Central memory CD8-positive, alpha-beta T cell (primary cell): Measurements from ENCODE around the gene RTN4RL1.
"Not testable (repeated sequence)": the region's sequence is repeated elsewhere in the genome, so short reads cannot be mapped to it uniquely, and the experiment has no call there.

Experiments used
- ATAC-seq: fragments of 150-1000 bp; cut with Tn5 transposase; replicated peaks from 2 replicates; pipeline ENCODE4 v1.10.0; 2022; ENCODE audit warnings: mild to moderate bottlenecking, moderate FRiP score, moderate number of reproducible peaks; ENCODE audit not compliant: poor library complexity, severe bottlenecking; ENCODE audit errors: extremely low read depth
- DNase-seq, 2 donors: peaks; one replicate each; pipeline ENCODE4 v3.0.0; 2021; ENCODE audit warnings: low spot score in 2 of 2
- H3K27ac Mint-ChIP-seq: one replicate; pipeline ENCODE4 v1.8.0; 2022; ENCODE audit warnings: low read depth, mild to moderate bottlenecking, moderate library complexity, mixed read lengths
- H3K27me3 Mint-ChIP-seq: one replicate; pipeline ENCODE4 v1.8.0; 2022; ENCODE audit warnings: mixed read lengths
- H3K36me3 Mint-ChIP-seq: one replicate; pipeline ENCODE4 v1.8.0; 2022; ENCODE audit warnings: mild to moderate bottlenecking, moderate library complexity, mixed read lengths; ENCODE audit not compliant: insufficient read depth
- H3K4me1 Mint-ChIP-seq: one replicate; pipeline ENCODE4 v1.8.0; 2022; ENCODE audit warnings: mixed read lengths
- H3K4me3 Mint-ChIP-seq: one replicate; pipeline ENCODE4 v1.8.0; 2022; ENCODE audit warnings: mild to moderate bottlenecking, moderate library complexity, mixed read lengths
- H3K9me3 Mint-ChIP-seq: one replicate; pipeline ENCODE4 v1.8.0; 2022; ENCODE audit warnings: mixed read lengths

The RTN4RL1 gene

DNA sequence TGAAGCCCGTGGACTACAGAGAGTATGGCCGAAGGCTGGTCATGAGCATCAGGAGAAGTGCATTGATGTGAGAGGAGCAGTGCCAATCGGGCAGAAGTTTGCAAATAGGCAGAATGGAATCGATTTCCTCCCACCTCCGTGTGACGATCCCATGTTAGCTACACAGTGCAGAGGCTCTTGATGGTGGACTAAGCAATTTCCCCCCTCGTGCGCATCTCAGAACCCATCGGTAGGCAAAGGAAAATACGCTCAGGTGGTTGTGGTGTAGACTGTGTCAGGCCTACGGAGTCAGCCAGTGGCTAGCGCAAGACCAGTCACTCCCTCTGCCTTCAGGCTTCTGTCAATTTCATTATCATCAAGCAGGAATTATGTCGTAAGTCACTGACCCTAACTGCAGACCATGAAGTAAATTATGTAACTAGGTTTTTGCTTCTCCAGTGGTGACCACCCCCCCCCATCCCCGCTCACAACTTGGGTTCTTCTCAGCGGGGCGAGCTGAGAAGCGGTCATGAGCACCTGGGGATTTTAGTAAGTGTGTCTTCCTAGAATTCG is 128.0 kb downstream of the RTN4RL1 start:
- Mint-ChIP-seq H3K4me3 (no peak overlapping the region), H3K27me3 (no peaks in the 10 kb centered on the region), H3K36me3 (peaks cover 35% of the 10 kb centered on the region), H3K27ac (no peak overlapping the region), H3K9me3 (no peaks in the 10 kb centered on the region), H3K4me1 (no peaks in the 10 kb centered on the region)
- ATAC-seq (no peak), DNase-seq (no peak)

DNA sequence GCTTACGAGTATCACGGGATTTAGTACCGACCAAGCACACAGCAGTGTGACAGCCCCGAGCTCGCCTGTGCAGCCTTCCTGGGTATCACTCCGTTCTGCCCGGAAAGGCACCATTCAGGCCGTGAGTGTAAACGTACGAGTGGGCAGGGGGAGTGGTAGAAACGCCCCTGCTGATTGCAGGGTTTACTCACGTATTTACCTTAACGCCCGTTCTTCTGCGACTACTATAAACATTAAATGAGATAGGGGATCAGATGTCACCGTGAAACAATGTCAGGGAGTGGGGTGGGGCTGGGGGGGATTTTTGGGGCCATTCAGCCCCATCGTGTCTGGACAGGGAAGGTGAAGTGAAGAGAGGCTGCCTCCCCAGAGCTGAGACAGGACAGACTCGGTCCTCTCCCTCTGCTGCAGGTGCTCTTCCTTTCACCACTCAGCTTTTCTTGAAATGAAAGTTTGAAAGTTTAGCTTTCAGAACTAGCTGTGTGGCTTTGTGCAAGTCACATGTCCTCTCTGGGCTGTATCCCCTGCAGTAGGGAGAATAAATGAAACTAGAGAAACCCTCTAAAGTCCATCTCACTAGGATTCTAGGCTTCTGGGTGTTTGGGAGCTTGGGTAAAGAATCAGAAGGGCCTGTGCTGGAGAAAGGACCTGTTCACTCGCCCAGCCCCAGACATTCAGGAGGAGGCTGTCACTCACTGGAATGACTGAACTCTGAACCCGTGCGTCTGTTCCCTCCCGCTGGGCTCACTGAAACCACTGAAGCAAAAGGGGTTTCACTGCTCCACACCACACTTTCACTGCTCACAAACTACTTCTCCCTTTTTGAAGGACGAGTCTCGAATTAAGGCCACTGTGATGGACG is 128.7 kb downstream of the RTN4RL1 start:
- ATAC-seq (no peak), DNase-seq (no peak)
- Mint-ChIP-seq H3K27ac (no peak overlapping the region), H3K4me1 (peaks cover 3% of the 10 kb centered on the region), H3K9me3 (no peaks in the 10 kb centered on the region), H3K4me3 (no peak overlapping the region), H3K27me3 (no peaks in the 10 kb centered on the region), H3K36me3 (peaks cover 38% of the 10 kb centered on the region)

DNA sequence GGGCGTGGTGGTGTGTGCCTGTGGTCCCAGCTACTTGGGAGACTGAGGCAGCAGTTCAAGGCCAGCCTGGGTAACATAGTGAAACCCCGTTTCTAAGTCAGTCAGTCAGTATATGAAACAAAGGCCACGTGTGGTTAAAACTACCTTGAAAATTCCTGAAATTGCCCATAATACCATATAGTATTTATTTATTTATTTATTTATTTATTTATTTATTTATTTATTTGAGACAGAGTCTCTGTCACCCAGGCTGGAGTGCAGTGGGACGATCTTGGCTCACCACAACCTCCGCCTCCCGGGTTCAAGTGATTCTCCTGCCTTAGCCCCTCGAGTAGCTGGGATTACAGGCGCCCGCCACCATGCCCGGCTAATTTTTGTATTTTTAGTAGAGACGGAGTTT is 129.7 kb downstream of the RTN4RL1 start:
- not testable (repeated sequence) for H3K27ac Mint-ChIP-seq, ATAC-seq, H3K27me3 Mint-ChIP-seq, H3K4me3 Mint-ChIP-seq, H3K9me3 Mint-ChIP-seq, DNase-seq
- Mint-ChIP-seq H3K36me3 (peaks cover 46% of the 10 kb centered on the region), H3K4me1 (peaks cover 13% of the 10 kb centered on the region)

DNA sequence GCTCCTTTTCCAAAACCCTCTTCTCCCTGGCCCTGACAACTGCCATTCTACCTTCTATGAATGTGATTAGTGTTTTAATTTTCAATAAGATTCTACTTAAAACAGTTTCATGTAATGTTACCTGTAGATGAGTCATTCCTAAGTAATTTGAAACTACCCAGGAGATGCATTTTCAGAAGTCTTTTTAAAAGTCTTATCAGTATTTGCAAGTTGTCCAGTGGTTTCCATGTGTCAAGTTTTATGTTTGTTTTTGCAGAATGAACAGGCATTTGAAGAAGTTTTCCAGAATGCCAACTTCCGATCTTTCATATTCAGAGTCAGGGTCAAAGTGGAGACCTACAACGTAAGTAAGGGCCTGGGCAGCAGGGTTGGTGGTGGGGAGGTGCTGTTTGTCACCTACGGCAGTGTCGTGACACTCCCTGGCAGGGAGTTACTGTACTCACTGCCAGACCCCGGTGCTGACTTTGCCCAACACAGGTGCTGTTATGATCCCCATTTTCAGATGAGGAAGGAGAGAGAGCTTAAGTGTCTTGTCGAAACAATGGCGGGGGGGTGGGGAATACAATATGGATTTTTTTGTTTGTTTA is 130.3 kb downstream of the RTN4RL1 start:
- Mint-ChIP-seq H3K4me1 (peaks cover 13% of the 10 kb centered on the region), H3K27me3 (no peaks in the 10 kb centered on the region), H3K9me3 (no peaks in the 10 kb centered on the region), H3K36me3 (peaks cover 44% of the 10 kb centered on the region), H3K4me3 (no peak overlapping the region), H3K27ac (no peak overlapping the region)
- no peak for ATAC-seq
- no peak for DNase-seq

DNA sequence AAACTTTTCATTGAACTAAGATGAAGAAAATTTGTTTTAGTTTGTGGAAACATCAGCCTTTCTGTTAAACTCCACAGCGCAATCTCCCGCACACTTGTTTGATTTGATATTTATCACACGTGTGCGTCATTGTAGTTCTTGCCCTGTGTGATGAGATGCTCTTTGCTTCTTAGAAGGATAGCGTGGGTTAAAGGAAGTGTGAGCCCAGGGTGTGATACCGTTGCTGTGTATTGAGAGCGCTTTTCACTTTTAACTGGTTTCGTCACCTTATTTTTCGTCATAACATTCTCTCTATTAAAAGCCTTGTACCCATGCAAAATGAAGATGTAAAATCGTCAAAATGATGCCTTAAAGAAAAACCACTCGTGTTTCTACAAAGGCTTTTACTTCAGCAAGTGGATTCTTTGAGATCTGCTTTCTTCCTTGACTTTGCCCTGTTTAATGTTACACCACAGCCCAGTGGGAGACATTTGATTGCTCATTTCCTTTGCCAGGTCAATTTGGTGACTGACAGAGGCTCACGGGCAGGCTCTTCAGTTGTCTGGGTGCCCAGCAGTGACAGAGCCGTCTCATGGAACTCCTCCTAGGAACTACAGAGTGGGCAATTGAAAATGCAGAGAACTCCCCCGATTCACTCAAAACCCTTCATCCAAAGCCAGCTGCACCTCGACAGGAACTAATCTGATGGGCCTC is 134.2 kb downstream of the RTN4RL1 start:
- ATAC-seq (peak; percentile 99), DNase-seq (peak in 1 of 2 donors; percentile 52)
- peak overlapping the region; percentile 42 for H3K4me3 Mint-ChIP-seq
- peaks cover 48% of the 10 kb centered on the region for H3K36me3 Mint-ChIP-seq
- no peaks in the 10 kb centered on the region for H3K27me3 Mint-ChIP-seq
- H3K9me3 Mint-ChIP-seq: no peaks in the 10 kb centered on the region
- peak overlapping the region; percentile 78 for H3K27ac Mint-ChIP-seq
- peaks cover 13% of the 10 kb centered on the region for H3K4me1 Mint-ChIP-seq

DNA sequence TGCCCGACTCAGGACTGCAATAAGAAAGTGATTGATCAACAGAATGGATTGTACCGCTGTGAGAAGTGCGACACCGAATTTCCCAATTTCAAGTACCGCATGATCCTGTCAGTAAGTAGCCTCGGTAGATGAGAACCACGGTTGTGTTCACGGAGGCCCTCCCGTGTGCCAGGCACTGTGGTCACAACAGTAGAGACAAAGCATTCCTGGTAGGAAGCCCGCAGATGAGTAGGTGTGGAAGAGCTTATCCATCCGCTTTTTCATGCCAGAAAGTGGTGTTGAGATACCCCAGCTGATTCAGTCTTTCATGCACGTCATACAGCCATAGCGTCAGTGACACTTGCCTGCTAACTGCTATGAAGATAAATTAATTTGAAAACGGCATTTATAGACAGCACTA is 136.4 kb downstream of the RTN4RL1 start:
- H3K4me3 Mint-ChIP-seq: no peak overlapping the region
- no peak for DNase-seq
- no peak for ATAC-seq
- H3K36me3 Mint-ChIP-seq: peaks cover 47% of the 10 kb centered on the region
- H3K4me1 Mint-ChIP-seq: peaks cover 13% of the 10 kb centered on the region
- no peak overlapping the region for H3K27ac Mint-ChIP-seq
- H3K9me3 Mint-ChIP-seq: no peaks in the 10 kb centered on the region
- H3K27me3 Mint-ChIP-seq: no peaks in the 10 kb centered on the region
